Keratinocyte (primary cell): ENCODE data around the gene DISP2. TPM values are rescaled to one million over a fixed set of nuclear protein-coding genes. Genes with fewer than 3 reads are reported as not detected.

ENCODE experiments used
- DNase-seq: peaks from one replicate; pipeline ENCODE4 v3.0.0-alpha.2; 2011; ENCODE audit warnings: low read depth, missing footprints, low spot score
- FAIRE-seq: peaks from 2 replicates; lab custom pipeline; 2011; peaks lifted over from hg19 to GRCh38; lab: Jason Lieb, UNC
- H2AFZ ChIP-seq: 2 replicates; pipeline ENCODE4 v1.6.0; 2012; ENCODE audit warnings: low read length, control low read depth, inconsistent platforms; ENCODE audit not compliant: control insufficient read depth
- H3K27ac ChIP-seq: 2 replicates; pipeline ENCODE4 v1.5.1; 2011; ENCODE audit warnings: low read length; ENCODE audit not compliant: control insufficient read depth, insufficient read depth
- H3K27me3 ChIP-seq: 3 replicates; pipeline ENCODE4 v1.6.0; 2011; ENCODE audit warnings: low read length; ENCODE audit not compliant: control insufficient read depth, insufficient read depth; ENCODE audit errors: extremely low read depth
- H3K36me3 ChIP-seq, 2 experiments: 2 replicates in 1 of 2; 3 replicates in 1 of 2; pipeline ENCODE4 v1.5.1; 2011; ENCODE audit warnings: low read length in 2 of 2, mild to moderate bottlenecking in 1 of 2; ENCODE audit not compliant: control insufficient read depth in 2 of 2, insufficient read depth in 2 of 2; ENCODE audit errors: extremely low read depth in 1 of 2
- H3K4me1 ChIP-seq: 3 replicates; pipeline ENCODE4 v1.5.1; 2011; ENCODE audit warnings: low read length; ENCODE audit not compliant: control insufficient read depth, insufficient read depth; ENCODE audit errors: extremely low read depth
- H3K4me2 ChIP-seq: 3 replicates; pipeline ENCODE4 v1.6.0; 2011; ENCODE audit warnings: low read depth, low read length; ENCODE audit not compliant: control insufficient read depth, insufficient read depth; ENCODE audit errors: extremely low read depth
- H3K4me3 ChIP-seq, 3 experiments: fragments of 200-600 bp in 1 of 3; sonication (generic) in 1 of 3; 2 replicates in 2 of 3; 3 replicates in 1 of 3; pipeline ENCODE4 v1.5.1; 2011 to 2016; ENCODE audit warnings: low read length in 3 of 3, mild to moderate bottlenecking in 3 of 3, control low read depth in 2 of 3, inconsistent platforms in 1 of 3, low read depth in 1 of 3, mixed read lengths in 1 of 3, mixed run types in 1 of 3, moderate library complexity in 1 of 3; ENCODE audit not compliant: control insufficient read depth in 2 of 3, insufficient read depth in 2 of 3; ENCODE audit errors: extremely low read depth in 1 of 3
- H3K79me2 ChIP-seq: 2 replicates; pipeline ENCODE4 v1.6.0; 2012; ENCODE audit warnings: low read length; ENCODE audit not compliant: control insufficient read depth, insufficient read depth
- H3K9ac ChIP-seq: 3 replicates; pipeline ENCODE4 v1.6.0; 2011; ENCODE audit warnings: low read length; ENCODE audit not compliant: control insufficient read depth, insufficient read depth; ENCODE audit errors: extremely low read depth
- H3K9me1 ChIP-seq: 3 replicates; pipeline ENCODE4 v1.6.0; 2011; ENCODE audit warnings: low read length; ENCODE audit not compliant: control insufficient read depth, insufficient read depth; ENCODE audit errors: extremely low read depth
- H3K9me3 ChIP-seq: 2 replicates; pipeline ENCODE4 v1.5.1; 2012; ENCODE audit warnings: low read depth, low read length; ENCODE audit not compliant: control insufficient read depth
- H4K20me1 ChIP-seq: 3 replicates; pipeline ENCODE4 v1.6.0; 2011; ENCODE audit warnings: low read length; ENCODE audit not compliant: control insufficient read depth, insufficient read depth; ENCODE audit errors: extremely low read depth
- CTCF ChIP-seq, 3 experiments: IDR thresholded peaks in 1 of 3; conservative IDR thresholded peaks in 1 of 3; optimal IDR thresholded peaks in 1 of 3; 2 replicates in 2 of 3; 3 replicates in 1 of 3; pipeline versions ENCODE3 to v1.5.1; 2011; ENCODE audit warnings: low read length in 3 of 3, mild to moderate bottlenecking in 3 of 3, moderate library complexity in 2 of 3, control low read depth in 1 of 3, inconsistent platforms in 1 of 3; ENCODE audit not compliant: insufficient read depth in 2 of 3; ENCODE audit errors: extremely low read depth in 1 of 3
- EZH2 ChIP-seq: IDR thresholded peaks from one replicate; pipeline ENCODE4 v1.6.1; 2012; ENCODE audit warnings: inconsistent platforms, mild to moderate bottlenecking, low read length, moderate library complexity
- dilution Hi-C: fragments of 300-500 bp; cut with MboI; formaldehyde crosslinking; loops from one replicate; pipeline ENCODE4 v1.7.0; 2020; ENCODE audit warnings: low sequenced_read_pairs; ENCODE audit not compliant: extremely low pct_ligation_motif_present
- polyA plus RNA-seq, 5 experiments: library from polyadenylated mRNA; depleted of rRNA in 3 of 5; stranded (reverse) in 3 of 5; stranded (forward) in 1 of 5; unstranded in 1 of 5; fragments of >200 nt; gene quantifications; 1 replicate in 1 of 5; 2 replicates in 3 of 5; 3 replicates in 1 of 5; pipeline versions ENCODE4 v1.2.1 to v1.2.3, GENCODE V29; 2011 to 2012; ENCODE audit warnings: missing spikeins in 2 of 5, low read depth in 1 of 5, low replicate concordance in 1 of 5

The DISP2 gene
- polyA plus RNA-seq, 1 donor (not counting 4 experiments of a cell fraction or from before 2014, with no cell fraction given), result 0.12 TPM

GRCh38 chr15:40372981-40373380, 15.0 kb downstream of the DISP2 start:
- FAIRE-seq (no peak), DNase-seq (no peak)
- Histone ChIP-seq H2AFZ (no peak overlapping the region), H3K4me1 (peaks cover 3% of the 10 kb centered on the region), H3K79me2 (no peaks in the 10 kb centered on the region), H3K27ac (no peak overlapping the region), H3K27me3 (peaks cover 4% of the 10 kb centered on the region), H3K36me3 (no peaks in the 10 kb centered on the region), H3K4me3 (no peak overlapping the region), H3K9ac (no peak overlapping the region), H3K4me2 (no peak overlapping the region), H4K20me1 (no peaks in the 10 kb centered on the region), H3K9me1 (no peaks in the 10 kb centered on the region), H3K9me3 (no peaks in the 10 kb centered on the region)
- TF ChIP-seq EZH2 (no peak), CTCF (optimal IDR thresholded peaks at IDR 0.05 in 1 of 3, IDR thresholded peaks at IDR 0.05 in 1 of 3, conservative IDR thresholded peaks at IDR 0.05 in 1 of 3; ENCODE audit: extremely low read depth in 1 of 3, insufficient read depth in 2 of 3, low read length in 3 of 3) (no peak)
- dilution Hi-C loops, result no loop called here

- DNase-seq (no peak), FAIRE-seq (no peak)
- Histone ChIP-seq H4K20me1 (no peaks in the 10 kb centered on the region), H3K9me3 (no peaks in the 10 kb centered on the region), H3K36me3 (no peaks in the 10 kb centered on the region), H3K27ac (no peak overlapping the region), H3K27me3 (no peaks in the 10 kb centered on the region), H3K9ac (no peak overlapping the region), H3K4me1 (peaks cover 16% of the 10 kb centered on the region), H3K4me3 (no peak overlapping the region), H2AFZ (no peak overlapping the region), H3K4me2 (no peak overlapping the region), H3K79me2 (no peaks in the 10 kb centered on the region), H3K9me1 (no peaks in the 10 kb centered on the region)
- dilution Hi-C loops, result no loop called here
- TF ChIP-seq CTCF (optimal IDR thresholded peaks at IDR 0.05 in 1 of 3, IDR thresholded peaks at IDR 0.05 in 1 of 3, conservative IDR thresholded peaks at IDR 0.05 in 1 of 3; ENCODE audit: extremely low read depth in 1 of 3, insufficient read depth in 2 of 3, low read length in 3 of 3) (no peak), EZH2 (no peak)
Measured at GRCh38 chr15:40377606-40378005, 19.6 kb downstream of the DISP2 start.
